ENCODE data around the gene RYR2.

RYR2 gene

GRCh38 chr1:237065903-237066302 lies 23.9 kb downstream of the RYR2 start:
- H3K36me3 ChIP-seq (ENCODE audit: insufficient read depth, low read length), result no peaks in the 10 kb centered on the region
- H3F3A ChIP-seq (ENCODE audit: insufficient read depth, low read length), result no peaks in the 10 kb centered on the region
- H3K9ac ChIP-seq (ENCODE audit: low read length), result no peak overlapping the region
- no peaks in the 10 kb centered on the region for H3K9me2 ChIP-seq (ENCODE audit: low read depth, low read length)
- H3K79me2 ChIP-seq (ENCODE audit: insufficient read depth, low read length), result no peaks in the 10 kb centered on the region
- no peak overlapping the region for H3K4me3 ChIP-seq (ENCODE audit: low read depth, low read length, poor library complexity, severe bottlenecking)
- H3K27ac ChIP-seq (ENCODE audit: low read depth, low read length, poor library complexity, severe bottlenecking), result no peak overlapping the region
- no peak overlapping the region for H2AFZ ChIP-seq (ENCODE audit: low read length)
- no peak overlapping the region for H3K4me2 ChIP-seq (ENCODE audit: low read length)
- H3K4me1 ChIP-seq (ENCODE audit: insufficient read depth, low read length, severe bottlenecking), result no peaks in the 10 kb centered on the region
- no peaks in the 10 kb centered on the region for H3K9me3 ChIP-seq (ENCODE audit: low read length)
- TF ChIP-seq EZH2 (IDR thresholded peaks at IDR 0.05; ENCODE audit: borderline replicate concordance, low read length) (no peak), CTCF (IDR thresholded peaks at IDR 0.05; ENCODE audit: low read length) (no peak)
- H3K27me3 ChIP-seq (ENCODE audit: insufficient read depth, low read length), result no peaks in the 10 kb centered on the region
- no peaks in the 10 kb centered on the region for H4K20me1 ChIP-seq (ENCODE audit: insufficient read depth, low read length)

- no peaks in the 10 kb centered on the region for H3F3A ChIP-seq (ENCODE audit: insufficient read depth, low read length)
- H3K27me3 ChIP-seq (ENCODE audit: insufficient read depth, low read length), result no peaks in the 10 kb centered on the region
- H3K27ac ChIP-seq (ENCODE audit: low read depth, low read length, poor library complexity, severe bottlenecking), result no peak overlapping the region
- H2AFZ ChIP-seq (ENCODE audit: low read length), result no peak overlapping the region
- H3K4me2 ChIP-seq (ENCODE audit: low read length), result no peak overlapping the region
- no peaks in the 10 kb centered on the region for H3K36me3 ChIP-seq (ENCODE audit: insufficient read depth, low read length)
- no peaks in the 10 kb centered on the region for H3K9me3 ChIP-seq (ENCODE audit: low read length)
- no peak overlapping the region for H3K9ac ChIP-seq (ENCODE audit: low read length)
- H4K20me1 ChIP-seq (ENCODE audit: insufficient read depth, low read length), result no peaks in the 10 kb centered on the region
- TF ChIP-seq CTCF (IDR thresholded peaks at IDR 0.05; ENCODE audit: low read length) (no peak), EZH2 (IDR thresholded peaks at IDR 0.05; ENCODE audit: borderline replicate concordance, low read length) (no peak)
- no peaks in the 10 kb centered on the region for H3K4me1 ChIP-seq (ENCODE audit: insufficient read depth, low read length, severe bottlenecking)
- no peak overlapping the region for H3K4me3 ChIP-seq (ENCODE audit: low read depth, low read length, poor library complexity, severe bottlenecking)
- no peaks in the 10 kb centered on the region for H3K79me2 ChIP-seq (ENCODE audit: insufficient read depth, low read length)
- H3K9me2 ChIP-seq (ENCODE audit: low read depth, low read length), result no peaks in the 10 kb centered on the region
Observed at GRCh38 chr1:237070519-237070918, 28.5 kb downstream of the RYR2 start.

- Histone ChIP-seq H3K36me3 (ENCODE audit: insufficient read depth, low read length) (no peaks in the 10 kb centered on the region), H2AFZ (ENCODE audit: low read length) (no peak overlapping the region), H3K9me2 (ENCODE audit: low read depth, low read length) (no peaks in the 10 kb centered on the region), H3K27ac (ENCODE audit: low read depth, low read length, poor library complexity, severe bottlenecking) (no peak overlapping the region), H3K4me3 (ENCODE audit: low read depth, low read length, poor library complexity, severe bottlenecking) (no peak overlapping the region), H3K4me2 (ENCODE audit: low read length) (no peak overlapping the region), H3F3A (ENCODE audit: insufficient read depth, low read length) (no peaks in the 10 kb centered on the region), H3K4me1 (ENCODE audit: insufficient read depth, low read length, severe bottlenecking) (no peaks in the 10 kb centered on the region), H4K20me1 (ENCODE audit: insufficient read depth, low read length) (no peaks in the 10 kb centered on the region), H3K27me3 (ENCODE audit: insufficient read depth, low read length) (no peaks in the 10 kb centered on the region), H3K9me3 (ENCODE audit: low read length) (no peaks in the 10 kb centered on the region), H3K9ac (ENCODE audit: low read length) (no peak overlapping the region), H3K79me2 (ENCODE audit: insufficient read depth, low read length) (no peaks in the 10 kb centered on the region)
- TF ChIP-seq CTCF (IDR thresholded peaks at IDR 0.05; ENCODE audit: low read length), result no peak
- TF ChIP-seq EZH2 (IDR thresholded peaks at IDR 0.05; ENCODE audit: borderline replicate concordance, low read length), result no peak
Observed at GRCh38 chr1:237071641-237072420, 29.8 kb downstream of the RYR2 start.
